C4-2B (cell line): ENCODE data around the gene PCGF2.

Source experiments
- H3K27ac ChIP-seq: fragments of 450-650 bp; 2 replicates; pipeline ENCODE4 v1.5.1; 2017
- ZFX ChIP-seq: fragments of 450-650 bp; IDR thresholded peaks from 2 replicates; pipeline ENCODE4 v1.6.1; 2017
- TF ChIP-seq, protein P1 (sequence below): fragments of 450-650 bp; conservative IDR thresholded peaks from 2 replicates; pipeline ENCODE4 v1.5.1; 2017; ENCODE audit warnings: mild to moderate bottlenecking

The PCGF2 gene

GRCh38 chr17:38751144-38751807 is 3.1 kb upstream of the PCGF2 start:
- peak overlapping the region; percentile 97 for H3K27ac ChIP-seq
- TF ChIP-seq ZFX, result no peak
- TF ChIP-seq, protein P1, sequence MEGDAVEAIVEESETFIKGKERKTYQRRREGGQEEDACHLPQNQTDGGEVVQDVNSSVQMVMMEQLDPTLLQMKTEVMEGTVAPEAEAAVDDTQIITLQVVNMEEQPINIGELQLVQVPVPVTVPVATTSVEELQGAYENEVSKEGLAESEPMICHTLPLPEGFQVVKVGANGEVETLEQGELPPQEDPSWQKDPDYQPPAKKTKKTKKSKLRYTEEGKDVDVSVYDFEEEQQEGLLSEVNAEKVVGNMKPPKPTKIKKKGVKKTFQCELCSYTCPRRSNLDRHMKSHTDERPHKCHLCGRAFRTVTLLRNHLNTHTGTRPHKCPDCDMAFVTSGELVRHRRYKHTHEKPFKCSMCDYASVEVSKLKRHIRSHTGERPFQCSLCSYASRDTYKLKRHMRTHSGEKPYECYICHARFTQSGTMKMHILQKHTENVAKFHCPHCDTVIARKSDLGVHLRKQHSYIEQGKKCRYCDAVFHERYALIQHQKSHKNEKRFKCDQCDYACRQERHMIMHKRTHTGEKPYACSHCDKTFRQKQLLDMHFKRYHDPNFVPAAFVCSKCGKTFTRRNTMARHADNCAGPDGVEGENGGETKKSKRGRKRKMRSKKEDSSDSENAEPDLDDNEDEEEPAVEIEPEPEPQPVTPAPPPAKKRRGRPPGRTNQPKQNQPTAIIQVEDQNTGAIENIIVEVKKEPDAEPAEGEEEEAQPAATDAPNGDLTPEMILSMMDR, result no peak

DNA sequence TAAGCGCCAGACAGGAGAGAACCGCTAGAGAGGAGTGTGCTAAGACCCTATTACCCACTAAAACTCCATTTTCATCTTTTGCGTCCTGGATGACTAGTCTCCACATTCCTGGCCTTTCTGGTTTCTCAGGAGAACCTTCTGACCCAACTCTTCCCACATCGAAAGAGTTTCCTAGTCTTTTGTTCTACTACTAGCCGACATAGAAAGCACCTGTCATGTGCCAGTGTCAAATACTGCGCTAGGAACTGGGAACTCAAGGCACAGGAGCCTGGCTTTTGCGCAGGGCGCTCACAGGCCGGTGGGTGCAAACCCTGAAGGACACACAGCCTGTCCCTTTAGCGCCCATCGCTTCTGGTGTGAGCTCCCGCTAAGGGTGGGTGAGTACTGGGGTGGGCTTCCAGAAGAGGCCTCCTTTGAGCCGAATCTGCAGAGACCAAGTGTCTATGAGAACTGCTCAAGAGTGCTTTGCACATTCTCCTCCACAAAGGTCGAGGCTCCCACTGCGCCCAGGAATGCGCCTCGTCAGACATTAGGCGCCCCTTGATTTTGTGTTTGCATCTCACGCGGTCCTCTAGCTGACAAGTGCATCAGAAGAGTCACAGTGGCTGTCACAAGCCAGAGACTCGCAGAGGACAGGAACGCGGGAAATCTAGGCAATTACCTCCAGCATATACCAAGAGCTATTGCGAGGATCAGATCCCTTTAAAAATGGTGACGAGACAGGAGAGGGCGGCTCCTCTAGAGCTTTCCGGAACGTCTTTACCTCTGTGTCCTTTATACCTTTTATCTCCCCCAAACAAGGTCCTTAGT is 2.4 kb upstream of the PCGF2 start:
- H3K27ac ChIP-seq, result peak overlapping the region; percentile 97
- TF ChIP-seq, protein P1, result no peak
- TF ChIP-seq ZFX, result no peak

DNA sequence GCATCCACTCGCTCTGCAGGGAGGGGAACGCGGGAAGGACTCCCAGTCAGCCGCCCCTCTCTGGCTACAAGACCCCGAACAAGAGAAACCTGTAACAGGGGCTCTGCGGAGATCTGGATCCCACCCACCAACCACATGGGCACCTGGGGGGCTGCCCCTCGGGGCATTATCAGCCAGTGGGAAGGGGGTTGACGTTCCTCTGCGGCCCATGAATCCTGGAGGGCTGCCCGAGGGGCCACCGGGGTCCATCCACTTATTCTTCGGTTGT is 1.8 kb upstream of the PCGF2 start:
- no peak for TF ChIP-seq ZFX
- TF ChIP-seq, protein P1, result no peak
- peak overlapping the region; percentile 97 for H3K27ac ChIP-seq

DNA sequence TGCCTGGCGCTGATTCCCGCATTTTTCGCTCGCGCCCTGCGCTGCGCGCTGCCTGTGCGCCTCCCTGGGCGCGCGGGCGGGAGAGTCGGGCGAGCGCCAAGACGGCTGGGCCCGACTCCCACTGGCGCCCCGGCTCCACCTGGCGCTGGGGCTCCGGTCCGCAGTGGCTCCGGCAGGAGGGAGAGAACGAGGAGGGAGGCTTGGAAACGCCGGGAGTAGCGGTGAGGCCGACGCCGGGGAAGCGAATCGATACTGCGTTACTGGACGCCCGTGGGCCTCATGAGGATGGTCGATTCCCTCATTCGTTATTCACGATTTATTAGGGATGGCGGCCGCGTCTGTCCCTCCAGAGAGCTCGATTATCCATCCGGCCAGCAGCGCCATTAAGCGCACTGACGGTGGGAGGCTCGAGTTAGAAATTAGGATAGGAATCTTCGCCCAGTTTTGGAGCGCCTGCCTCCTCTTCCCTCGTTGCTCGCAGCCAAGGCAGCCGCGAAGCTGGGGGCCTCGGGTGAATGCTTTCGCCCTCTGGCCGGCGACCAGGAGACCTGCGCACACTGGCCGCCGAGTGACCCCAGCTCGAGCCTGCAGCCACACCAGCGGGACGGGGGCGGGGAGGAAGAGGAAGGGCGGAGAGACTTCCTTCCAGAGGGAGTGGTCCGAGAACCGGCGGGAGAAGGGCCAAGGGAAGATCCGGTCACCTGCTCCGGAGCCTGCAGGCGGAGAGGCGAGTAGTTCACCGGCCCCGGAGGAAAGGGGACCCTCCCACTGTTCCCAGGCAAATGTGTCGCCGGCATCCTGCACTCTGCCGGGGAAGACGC is 1.3 kb upstream of the PCGF2 start:
- TF ChIP-seq ZFX, result peak; percentile 65; the same call in 1 of the 2 replicates
- TF ChIP-seq, protein P1, result no peak; the same call in 1 of the 2 replicates
- H3K27ac ChIP-seq, result peak overlapping the region; percentile 97

DNA sequence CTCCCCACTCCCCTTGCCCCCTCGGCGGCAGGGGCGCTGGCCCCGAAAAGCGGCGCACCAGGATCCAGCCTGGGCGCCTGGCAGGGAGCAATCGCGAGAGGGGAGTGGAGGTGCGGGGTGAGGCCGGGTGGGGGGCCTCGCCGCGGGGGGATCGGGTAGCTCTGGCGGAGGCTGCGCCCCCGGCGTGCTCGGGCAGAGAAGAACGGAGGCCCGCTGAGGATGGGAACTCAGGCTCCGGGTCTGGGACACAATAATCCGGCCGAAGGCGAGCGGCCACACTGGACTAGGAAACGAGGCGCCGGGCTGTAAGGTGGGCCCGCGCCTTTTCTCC is 721 bp upstream of the PCGF2 start:
- peak overlapping the region; percentile 97 for H3K27ac ChIP-seq
- no peak for TF ChIP-seq ZFX
- TF ChIP-seq, protein P1, result no peak

GRCh38 chr17:38747463-38748148 is 530 bp downstream of the PCGF2 start:
- peak overlapping the region; percentile 97 for H3K27ac ChIP-seq
- TF ChIP-seq ZFX, result no peak
- TF ChIP-seq, protein P1, result no peak
